Measurements from ENCODE around the gene SLC16A8. TPM values are rescaled to one million over a fixed set of nuclear protein-coding genes. Genes with fewer than 3 reads are reported as not detected.

Gene SLC16A8
- total and polyA plus RNA-seq, 2 experiments from 2014 or later, result 0.52 to 0.66 TPM

GRCh38 chr22:38040953-38041759 is 42.8 kb downstream of the SLC16A8 start:
- H3K36me3 Mint-ChIP-seq (ENCODE audit: low read depth), result no peaks in the 10 kb centered on the region
- Histone ChIP-seq H3K27ac (ENCODE audit: low read depth) (no peak overlapping the region), H3K27me3 (ENCODE audit: insufficient read depth) (no peaks in the 10 kb centered on the region), H3K9me2 (ENCODE audit: insufficient read depth) (no peaks in the 10 kb centered on the region), H3K4me2 (no peak overlapping the region), H2AFZ (no peak overlapping the region), H3F3A (replicated peaks; ENCODE audit: low read depth) (no peaks in the 10 kb centered on the region), H3K4me3 (no peak overlapping the region), H3K79me2 (replicated peaks; ENCODE audit: insufficient read depth) (no peaks in the 10 kb centered on the region), H3K36me3 (ENCODE audit: insufficient read depth) (no peaks in the 10 kb centered on the region), H3K4me1 (ENCODE audit: insufficient read depth) (no peaks in the 10 kb centered on the region), H4K20me1 (replicated peaks; ENCODE audit: insufficient read depth) (no peaks in the 10 kb centered on the region)
- TF ChIP-seq STAT1 (IDR thresholded peaks at IDR 0.05; ENCODE audit: unreplicated experiment) (no peak), EZH2phosphoT487 (IDR thresholded peaks at IDR 0.05; ENCODE audit: unreplicated experiment) (no peak), ZNF331 (CRISPR knock-in tag; IDR thresholded peaks at IDR 0.05; ENCODE audit: low read depth) (no peak), REST (IDR thresholded peaks at IDR 0.05; ENCODE audit: unreplicated experiment) (no peak), JUNB (IDR thresholded peaks at IDR 0.05; ENCODE audit: unreplicated experiment) (no peak), EZH2 (IDR thresholded peaks at IDR 0.05; ENCODE audit: low read depth, unreplicated experiment) (no peak), CTCF (conservative IDR thresholded peaks at IDR 0.05; ENCODE audit: low read depth in 2 of 2) (no peak), ZNF114 (CRISPR knock-in tag; IDR thresholded peaks at IDR 0.05) (no peak), ZNF462 (CRISPR knock-in tag; IDR thresholded peaks at IDR 0.05) (no peak), NANOG (IDR thresholded peaks at IDR 0.05; ENCODE audit: borderline replicate concordance) (no peak), CREB1 (CRISPR knock-in tag; IDR thresholded peaks at IDR 0.05; ENCODE audit: low read depth) (no peak), ETS1 (IDR thresholded peaks at IDR 0.05) (no peak), POLR2AphosphoS5 (IDR thresholded peaks at IDR 0.05; ENCODE audit: low read depth) (no peak)
- H3K27ac Mint-ChIP-seq, result no peak overlapping the region
- DNase-seq (ENCODE audit: low spot score), result no peak
- no peaks in the 10 kb centered on the region; the same call in 2 of the 3 replicates for H3K9me3 Mint-ChIP-seq
- H3K4me1 Mint-ChIP-seq, result no peaks in the 10 kb centered on the region; the same call in 2 of the 3 replicates
- H3K27me3 Mint-ChIP-seq (ENCODE audit: insufficient read depth, low read depth, poor library complexity), result peaks cover 9% of the 10 kb centered on the region
- ATAC-seq, result no peak
- no peak overlapping the region for H3K4me3 Mint-ChIP-seq
